Endometrial microvascular endothelial cells (primary cell): ENCODE measurements around the gene ITFG2. TPM values are rescaled to one million over a fixed set of nuclear protein-coding genes. Genes with fewer than 3 reads are reported as not detected.
"Not testable (repeated sequence)": the region's sequence is repeated elsewhere in the genome, so short reads cannot be mapped to it uniquely, and the experiment has no call there.

ENCODE experiments used
- in situ Hi-C: cut with HindIII; loops from 2 replicates; pipeline ENCODE4 v1.10.0; 2017; ENCODE audit warnings: low sequenced_read_pairs, low pct_unique_long_range_greater_than_20kb; ENCODE audit errors: inconsistent ontology term
- total RNA-seq: library from RNA; depleted of rRNA; stranded (reverse); fragments of >200 nt; gene quantifications from one replicate; pipeline ENCODE4 v1.2.3, GENCODE V29; 2015; ENCODE audit errors: inconsistent ontology term

The ITFG2 gene
- total RNA-seq, 1 donor from 2014 or later = 34.1 TPM

- in situ Hi-C loops = no loop called here
Measured at GRCh38 chr12:2855546-2855945, 43.1 kb downstream of the ITFG2 start.

GRCh38 chr12:2856051-2856450, 43.6 kb downstream of the ITFG2 start:
- in situ Hi-C loops = no loop called here

- in situ Hi-C loops = no loop called here
Measured at GRCh38 chr12:2857021-2857431, 44.6 kb downstream of the ITFG2 start, which contains the start of gene TEX52. TSS of gene TEX52 (minus strand) at chr12:2857039. CDS start at chr12:2857026, 13 bp downstream.

GRCh38 chr12:2857576-2857975, 45.1 kb downstream of the ITFG2 start:
- in situ Hi-C loops = no loop called here

- in situ Hi-C loops = no loop called here
Measured at GRCh38 chr12:2858334-2858733, 45.9 kb downstream of the ITFG2 start.

GRCh38 chr12:2858944-2859421, 46.5 kb downstream of the ITFG2 start:
- in situ Hi-C loops = no loop called here

GRCh38 chr12:2860170-2860569, 47.7 kb downstream of the ITFG2 start:
- in situ Hi-C loops = no loop called here

GRCh38 chr12:2862876-2863275, 50.4 kb downstream of the ITFG2 start:
- in situ Hi-C loops = no loop called here

GRCh38 chr12:2863402-2863801, 50.9 kb downstream of the ITFG2 start:
- in situ Hi-C loops = not testable (repeated sequence)

GRCh38 chr12:2864198-2864597, 51.7 kb downstream of the ITFG2 start:
- in situ Hi-C loops = no loop called here

GRCh38 chr12:2868986-2869632, 56.6 kb downstream of the ITFG2 start:
- in situ Hi-C loops = not testable (repeated sequence)

Other genes with a start within 250 kb of the ITFG2 start
- gene FKBP4, start 17.7 kb upstream of the ITFG2 start, total RNA-seq = 60.8 TPM
- gene NRIP2, start 22.4 kb downstream of the ITFG2 start, total RNA-seq = not detected
- not detected for gene TEX52, start 44.4 kb downstream of the ITFG2 start, total RNA-seq
- gene FOXM1, start 64.5 kb downstream of the ITFG2 start, total RNA-seq = 57.3 TPM
- gene RHNO1, start 64.6 kb downstream of the ITFG2 start, total RNA-seq = 52.6 TPM
- 16.1 TPM for gene TULP3, start 78.2 kb downstream of the ITFG2 start, total RNA-seq
- 78.1 TPM for gene TEAD4, start 146.7 kb downstream of the ITFG2 start, total RNA-seq